Left ventricle myocardium inferior (tissue), 1 donor: ENCODE data around the gene TMIE. TPM values are rescaled to one million over a fixed set of nuclear protein-coding genes. Genes with fewer than 3 reads are reported as not detected.

ENCODE experiments used
- DNase-seq: peaks from one replicate; pipeline ENCODE4 v3.0.0-alpha.2; 2020
- H3K27ac ChIP-seq: fragments of 200-600 bp; replicated peaks from 2 replicates; pipeline ENCODE4 v1.8.0; 2021
- H3K27me3 ChIP-seq: fragments of 200-600 bp; 2 replicates; pipeline ENCODE4 v1.8.0; 2021; ENCODE audit warnings: low read depth
- H3K36me3 ChIP-seq: fragments of 200-600 bp; 2 replicates; pipeline ENCODE4 v1.8.0; 2021
- H3K4me1 ChIP-seq: fragments of 200-600 bp; 2 replicates; pipeline ENCODE4 v1.8.0; 2021
- H3K4me3 ChIP-seq: fragments of 200-600 bp; 2 replicates; pipeline ENCODE4 v1.8.0; 2021; ENCODE audit warnings: mild to moderate bottlenecking, moderate library complexity
- H3K9me3 ChIP-seq: fragments of 200-600 bp; replicated peaks from 2 replicates; pipeline ENCODE4 v1.8.0; 2021
- CTCF ChIP-seq: fragments of 200-600 bp; IDR thresholded peaks from 2 replicates; pipeline ENCODE4 v1.8.0; 2021; ENCODE audit warnings: antibody characterized with exemption, mild to moderate bottlenecking, borderline replicate concordance
- intact Hi-C: fragments of 100-400 bp; cut with micrococcal nuclease; formaldehyde crosslinking; loops from one replicate; pipeline ENCODE4 v1.11.0; 2022
- total RNA-seq: library from RNA; stranded (reverse); fragmentation: NEBNext Ultra II Directional; extraction: Animal tissue kit (Norgen Biotek cat#: 25700); gene quantifications from one replicate; pipeline ENCODE4 v1.2.1, GENCODE V29; 2021
- donor health status: DM: no; HTN: yes; CAD: no; lungs with severe emphysema.

TMIE gene
- total RNA-seq, 1 donor from 2014 or later, result 1.5 TPM

- H3K36me3 ChIP-seq, result no peaks in the 10 kb centered on the region
- peaks cover 20% of the 10 kb centered on the region for H3K27me3 ChIP-seq
- no peak overlapping the region for H3K4me3 ChIP-seq
- TF ChIP-seq CTCF, result no peak
- H3K4me1 ChIP-seq, result peaks cover 6% of the 10 kb centered on the region
- DNase-seq, result no peak
- H3K27ac ChIP-seq, result no peak overlapping the region
- H3K9me3 ChIP-seq, result no peaks in the 10 kb centered on the region
- intact Hi-C loops, result no loop called here
Measured at GRCh38 chr3:46712191-46713049, 11.2 kb downstream of the TMIE start.

GRCh38 chr3:46713050-46713897 lies 12.1 kb downstream of the TMIE start:
- H3K4me1 ChIP-seq, result peaks cover 6% of the 10 kb centered on the region
- DNase-seq, result no peak
- peaks cover 28% of the 10 kb centered on the region for H3K27me3 ChIP-seq
- no peaks in the 10 kb centered on the region for H3K36me3 ChIP-seq
- no peak for TF ChIP-seq CTCF
- H3K9me3 ChIP-seq, result no peaks in the 10 kb centered on the region
- no peak overlapping the region for H3K27ac ChIP-seq
- intact Hi-C loops, result no loop called here
- H3K4me3 ChIP-seq, result no peak overlapping the region

DNA sequence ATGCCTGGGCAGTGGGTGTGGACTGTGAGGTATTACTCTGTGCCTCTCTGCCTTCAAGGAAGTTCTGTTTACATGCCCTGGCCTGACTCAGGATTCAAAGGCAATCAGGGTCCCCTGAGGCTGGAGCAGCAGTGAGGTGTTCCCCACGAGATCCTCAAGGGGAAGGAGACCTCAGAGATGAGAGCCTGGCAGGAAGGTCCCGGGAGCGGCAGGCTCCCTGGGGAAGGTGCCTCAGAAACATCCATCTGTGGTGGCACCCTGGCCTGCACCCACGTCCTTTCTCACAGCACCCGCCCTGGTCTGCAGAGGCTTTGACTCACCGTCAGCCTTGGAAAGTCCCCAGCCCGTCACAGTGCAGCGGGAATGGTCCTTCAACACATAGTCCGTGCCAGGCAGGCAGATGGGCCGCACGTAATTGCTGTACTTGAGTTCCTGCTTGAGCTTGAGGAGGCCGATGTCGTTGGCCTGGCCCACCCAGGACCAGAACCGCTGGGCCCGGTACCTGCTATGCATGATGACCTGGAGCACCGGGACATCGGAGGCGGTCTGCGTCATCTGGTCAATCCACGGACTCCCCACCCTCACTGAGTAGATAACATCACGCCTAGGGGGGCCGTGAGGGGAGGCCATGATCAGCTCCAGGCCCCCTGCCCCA lies 12.8 kb downstream of the TMIE start:
- DNase-seq, result no peak
- Histone ChIP-seq H3K27me3 (peaks cover 36% of the 10 kb centered on the region), H3K27ac (no peak overlapping the region), H3K4me1 (peaks cover 6% of the 10 kb centered on the region), H3K9me3 (no peaks in the 10 kb centered on the region), H3K4me3 (no peak overlapping the region), H3K36me3 (no peaks in the 10 kb centered on the region)
- no peak for TF ChIP-seq CTCF
- intact Hi-C loops, result no loop called here

GRCh38 chr3:46714728-46715506 lies 13.7 kb downstream of the TMIE start:
- peaks cover 6% of the 10 kb centered on the region for H3K4me1 ChIP-seq
- no peak for TF ChIP-seq CTCF
- no peaks in the 10 kb centered on the region for H3K36me3 ChIP-seq
- H3K27ac ChIP-seq, result no peak overlapping the region
- no peak overlapping the region for H3K4me3 ChIP-seq
- intact Hi-C loops, result no loop called here
- H3K27me3 ChIP-seq, result peaks cover 39% of the 10 kb centered on the region
- DNase-seq, result no peak
- no peaks in the 10 kb centered on the region for H3K9me3 ChIP-seq
